GM19193 (cell line): Measurements from ENCODE around the gene GNPNAT1.

ENCODE experiments used
- POLR2A ChIP-seq: IDR thresholded peaks from 4 replicates; pipeline ENCODE4 v1.6.1; 2011; ENCODE audit not compliant: insufficient read depth, insufficient read length; ENCODE audit errors: extremely low read depth

Gene GNPNAT1

DNA sequence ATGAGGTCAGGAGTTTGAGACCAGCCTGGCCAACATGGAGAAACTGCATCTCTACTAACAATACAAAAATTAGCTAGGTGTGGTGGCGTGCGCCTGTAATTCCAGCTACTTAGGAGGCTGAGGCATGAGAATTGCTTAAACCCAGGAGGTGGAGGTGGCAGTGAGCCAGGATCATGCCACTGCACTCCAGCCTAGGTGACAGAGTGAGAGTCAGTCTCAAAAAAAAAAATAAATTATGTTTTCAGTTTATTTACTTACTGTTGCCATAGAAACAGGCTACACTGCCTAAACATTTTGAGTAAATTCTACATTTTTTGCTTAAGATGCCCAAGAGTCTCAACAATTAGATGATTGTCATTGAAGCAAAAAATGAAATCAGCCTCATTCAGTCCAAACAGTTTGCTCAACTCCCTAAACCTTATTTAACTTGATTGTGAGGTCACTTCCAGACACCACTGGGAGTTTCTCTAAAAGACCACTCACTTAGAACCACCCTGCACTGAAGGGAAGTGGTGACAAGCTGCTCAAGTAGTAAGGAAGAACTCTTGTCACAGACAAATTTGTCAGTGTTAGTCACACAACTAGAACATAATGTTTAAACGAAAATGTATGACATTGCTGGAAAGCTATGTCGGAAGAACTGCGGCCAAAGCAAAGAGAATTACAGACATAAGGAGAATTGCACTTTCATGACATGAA, 9.8 kb upstream of the GNPNAT1 start:
- TF ChIP-seq POLR2A, result no peak

DNA sequence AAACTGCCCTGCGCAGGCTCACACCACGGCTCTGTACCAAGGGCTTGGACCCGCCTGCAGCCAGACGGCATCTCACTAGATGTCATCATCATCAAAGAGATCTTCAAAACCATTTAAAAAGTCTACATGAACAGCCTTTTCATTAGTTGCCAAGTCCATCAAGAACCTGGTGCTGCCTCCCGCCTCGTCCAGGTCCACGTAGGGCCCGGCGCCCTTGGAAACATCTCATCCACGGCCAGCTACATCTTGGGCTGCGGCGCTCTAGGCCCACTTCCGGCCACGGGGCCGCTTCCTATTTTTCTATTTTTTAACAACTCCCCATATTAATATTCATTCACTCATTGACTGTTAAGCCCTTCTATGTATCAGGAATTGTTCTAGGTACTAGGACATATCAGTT, 7.4 kb upstream of the GNPNAT1 start:
- no peak for TF ChIP-seq POLR2A

GRCh38 chr14:52797653-52798052, 6.2 kb upstream of the GNPNAT1 start:
- no peak for TF ChIP-seq POLR2A

GRCh38 chr14:52793061-52793460, 1.7 kb upstream of the GNPNAT1 start:
- no peak for TF ChIP-seq POLR2A

DNA sequence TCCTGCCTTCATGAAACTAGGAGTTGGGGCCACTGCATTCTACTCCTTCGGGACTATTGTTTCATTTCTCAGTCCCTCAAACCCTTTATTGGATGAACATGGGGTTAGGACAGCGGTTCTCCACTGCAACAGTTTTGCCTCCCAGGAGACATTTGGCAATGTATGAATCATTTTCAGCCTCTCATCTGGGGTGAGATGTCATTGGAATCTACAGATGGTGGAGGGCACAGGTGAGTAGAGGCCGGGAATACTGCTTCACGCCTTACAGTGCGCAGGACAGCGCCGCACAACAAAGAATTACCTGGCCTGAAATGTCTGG, 649 bp upstream of the GNPNAT1 start:
- no peak for TF ChIP-seq POLR2A

GRCh38 chr14:52790756-52791222, 618 bp downstream of the GNPNAT1 start:
- TF ChIP-seq POLR2A, result no peak

GRCh38 chr14:52790011-52790755, 1.2 kb downstream of the GNPNAT1 start:
- TF ChIP-seq POLR2A, result no peak

DNA sequence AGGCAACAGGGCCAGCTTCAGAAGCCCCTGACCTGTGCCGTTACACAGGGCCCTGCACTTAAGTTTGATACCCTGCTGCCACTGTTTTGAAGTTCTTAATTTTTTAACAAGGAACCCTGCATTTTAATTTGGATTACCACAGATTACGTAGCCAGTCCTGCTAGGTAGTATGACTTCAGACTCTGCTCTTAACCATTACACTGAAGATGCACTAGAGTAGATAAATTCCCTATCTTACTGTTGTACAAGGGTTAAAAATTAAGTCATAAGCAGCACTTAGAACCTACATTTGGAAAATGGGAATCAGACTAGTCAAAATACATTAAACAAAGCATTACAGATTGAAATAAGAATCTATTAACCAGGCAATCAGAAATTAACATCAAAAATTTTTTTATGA, 2.3 kb downstream of the GNPNAT1 start:
- no peak for TF ChIP-seq POLR2A

GRCh38 chr14:52786887-52787286, 4.5 kb downstream of the GNPNAT1 start:
- no peak for TF ChIP-seq POLR2A

- no peak for TF ChIP-seq POLR2A
Measured at GRCh38 chr14:52783206-52783605, 8.2 kb downstream of the GNPNAT1 start.

GRCh38 chr14:52781629-52782028, 9.8 kb downstream of the GNPNAT1 start:
- TF ChIP-seq POLR2A, result no peak

- no peak for TF ChIP-seq POLR2A
Measured at GRCh38 chr14:52780893-52781292, 10.5 kb downstream of the GNPNAT1 start.

DNA sequence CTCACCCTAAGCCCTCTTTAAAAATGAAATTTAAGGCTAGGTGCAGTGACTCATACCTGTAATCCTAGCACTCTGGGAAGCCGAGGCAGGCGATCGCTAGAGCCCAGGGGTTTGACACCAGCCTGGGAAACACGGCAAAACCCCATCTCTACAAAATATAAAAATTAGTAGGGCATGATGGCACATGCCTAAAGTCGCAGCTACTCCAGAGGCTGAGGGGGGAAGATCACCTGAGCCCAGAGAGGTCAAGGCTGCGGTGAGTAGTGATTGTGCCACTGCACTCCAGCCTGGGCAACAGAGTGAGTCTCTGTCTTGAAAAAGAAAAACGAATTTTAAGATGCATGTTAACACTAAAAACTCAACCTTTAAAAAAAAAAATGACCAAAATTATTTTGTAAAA, 12.7 kb downstream of the GNPNAT1 start:
- TF ChIP-seq POLR2A, result no peak

DNA sequence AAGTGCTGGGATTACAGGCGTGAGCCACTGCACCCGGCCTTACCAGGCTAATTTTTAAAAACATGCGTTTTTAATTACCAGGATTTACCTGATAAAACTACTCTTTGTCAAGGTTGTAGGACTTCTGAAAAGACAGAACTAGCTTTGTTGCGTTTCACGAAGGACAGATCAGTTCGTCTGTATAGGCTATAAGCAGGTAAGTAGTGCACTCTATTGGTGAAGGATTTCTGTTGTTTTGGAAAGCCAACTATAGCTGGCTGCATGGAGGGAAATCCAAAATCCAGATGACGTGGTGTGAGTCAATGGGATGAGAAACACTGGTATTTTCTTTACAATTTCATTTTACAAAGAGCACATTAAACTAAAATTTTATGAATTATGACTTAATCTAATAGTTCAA, 14.6 kb downstream of the GNPNAT1 start:
- no peak for TF ChIP-seq POLR2A

GRCh38 chr14:52769887-52770286, 21.5 kb downstream of the GNPNAT1 start:
- TF ChIP-seq POLR2A, result no peak
